ENCODE measurements around the gene SENP3.

- TF ChIP-seq RAD21 (conservative IDR thresholded peaks at IDR 0.05 in 1 of 2, IDR thresholded peaks at IDR 0.05 in 1 of 2): no peak
- no peak for TF ChIP-seq CTCF (IDR thresholded peaks at IDR 0.05)
- TF ChIP-seq POLR2A (IDR thresholded peaks at IDR 0.05; ENCODE audit: low read length): no peak
- no peak for TF ChIP-seq JUNB (IDR thresholded peaks at IDR 0.05)
- no peak for TF ChIP-seq CHD2 (IDR thresholded peaks at IDR 0.05; ENCODE audit: low read length, partially characterized antibody)
- no peak for TF ChIP-seq REST (IDR thresholded peaks at IDR 0.05)
- no peak for TF ChIP-seq CEBPB (IDR thresholded peaks at IDR 0.05)
- TF ChIP-seq ZNF302 (CRISPR knock-in tag; IDR thresholded peaks at IDR 0.05): no peak
- no peak for TF ChIP-seq CBX8 (IDR thresholded peaks at IDR 0.05)
- TF ChIP-seq NFE2L2 (conservative IDR thresholded peaks at IDR 0.05; ENCODE audit: low read length): no peak
- no peak for TF ChIP-seq PBX3 (IDR thresholded peaks at IDR 0.05)
Observed at GRCh38 chr17:7612294-7612640, 50.5 kb downstream of the SENP3 start.

Measured in A549 (cell line).